Measurements from ENCODE around the gene HBS1L. TPM values are rescaled to one million over a fixed set of nuclear protein-coding genes. Genes with fewer than 3 reads are reported as not detected.

HBS1L gene
- total and polyA plus RNA-seq, 8 donors, result 55.1 to 71.5 (median 63.4) TPM

GRCh38 chr6:134930463-134930862 is 124.2 kb downstream of the HBS1L start:
- no peak for TF ChIP-seq CTCF (IDR thresholded peaks at IDR 0.05)
- Histone ChIP-seq H3K4me1 (no peaks in the 10 kb centered on the region), H3K4me3 (no peak overlapping the region), H3K27ac (no peak overlapping the region), H3K36me3 (no peaks in the 10 kb centered on the region), H3K27me3 (no peaks in the 10 kb centered on the region), H3K9me3 (no peaks in the 10 kb centered on the region)
- no peak for ATAC-seq
- DNase-seq, result no peak
- intact Hi-C loops (cut with DNase I), result loop anchor here in 1 of 2 donors (10.0 kb wide), 1 partner anchor 776 kb away; no protein-coding TSS in a partner anchor

- H3K4me3 ChIP-seq, result no peak overlapping the region
- H3K36me3 ChIP-seq, result no peaks in the 10 kb centered on the region
- no peak for TF ChIP-seq CTCF (IDR thresholded peaks at IDR 0.05)
- no peak overlapping the region for H3K27ac ChIP-seq
- DNase-seq (no peak), ATAC-seq (no peak)
- H3K9me3 ChIP-seq, result no peaks in the 10 kb centered on the region
- intact Hi-C loops (cut with DNase I), result no loop called here
- H3K4me1 ChIP-seq, result no peaks in the 10 kb centered on the region
- H3K27me3 ChIP-seq, result no peaks in the 10 kb centered on the region
These were observed 126.3 kb downstream of the HBS1L start for GRCh38 chr6:134928151-134928900.

GRCh38 chr6:134925800-134926199 is 128.8 kb downstream of the HBS1L start:
- no peaks in the 10 kb centered on the region for H3K27me3 ChIP-seq
- no peak overlapping the region for H3K4me3 ChIP-seq
- H3K9me3 ChIP-seq, result no peaks in the 10 kb centered on the region
- no peak overlapping the region for H3K27ac ChIP-seq
- no peaks in the 10 kb centered on the region for H3K36me3 ChIP-seq
- no peaks in the 10 kb centered on the region for H3K4me1 ChIP-seq
- intact Hi-C loops (cut with DNase I), result no loop called here
- no peak for ATAC-seq
- DNase-seq, result no peak
- TF ChIP-seq CTCF (IDR thresholded peaks at IDR 0.05), result no peak

- Histone ChIP-seq H3K4me1 (no peaks in the 10 kb centered on the region), H3K27me3 (no peaks in the 10 kb centered on the region), H3K9me3 (no peaks in the 10 kb centered on the region), H3K4me3 (no peak overlapping the region), H3K36me3 (no peaks in the 10 kb centered on the region), H3K27ac (no peak overlapping the region)
- no peak for TF ChIP-seq CTCF (IDR thresholded peaks at IDR 0.05)
- intact Hi-C loops (cut with DNase I), result no loop called here
- no peak for DNase-seq
- no peak for ATAC-seq
These were observed 132.8 kb downstream of the HBS1L start for GRCh38 chr6:134921721-134922261.

GRCh38 chr6:134921276-134921675 is 133.3 kb downstream of the HBS1L start:
- no peak for DNase-seq
- ATAC-seq, result no peak
- no peak overlapping the region for H3K4me3 ChIP-seq
- no peaks in the 10 kb centered on the region for H3K9me3 ChIP-seq
- H3K4me1 ChIP-seq, result no peaks in the 10 kb centered on the region
- intact Hi-C loops (cut with DNase I), result no loop called here
- H3K36me3 ChIP-seq, result no peaks in the 10 kb centered on the region
- no peak for TF ChIP-seq CTCF (IDR thresholded peaks at IDR 0.05)
- H3K27me3 ChIP-seq, result no peaks in the 10 kb centered on the region
- no peak overlapping the region for H3K27ac ChIP-seq
